Measurements from ENCODE around the gene CORO6.

DNA sequence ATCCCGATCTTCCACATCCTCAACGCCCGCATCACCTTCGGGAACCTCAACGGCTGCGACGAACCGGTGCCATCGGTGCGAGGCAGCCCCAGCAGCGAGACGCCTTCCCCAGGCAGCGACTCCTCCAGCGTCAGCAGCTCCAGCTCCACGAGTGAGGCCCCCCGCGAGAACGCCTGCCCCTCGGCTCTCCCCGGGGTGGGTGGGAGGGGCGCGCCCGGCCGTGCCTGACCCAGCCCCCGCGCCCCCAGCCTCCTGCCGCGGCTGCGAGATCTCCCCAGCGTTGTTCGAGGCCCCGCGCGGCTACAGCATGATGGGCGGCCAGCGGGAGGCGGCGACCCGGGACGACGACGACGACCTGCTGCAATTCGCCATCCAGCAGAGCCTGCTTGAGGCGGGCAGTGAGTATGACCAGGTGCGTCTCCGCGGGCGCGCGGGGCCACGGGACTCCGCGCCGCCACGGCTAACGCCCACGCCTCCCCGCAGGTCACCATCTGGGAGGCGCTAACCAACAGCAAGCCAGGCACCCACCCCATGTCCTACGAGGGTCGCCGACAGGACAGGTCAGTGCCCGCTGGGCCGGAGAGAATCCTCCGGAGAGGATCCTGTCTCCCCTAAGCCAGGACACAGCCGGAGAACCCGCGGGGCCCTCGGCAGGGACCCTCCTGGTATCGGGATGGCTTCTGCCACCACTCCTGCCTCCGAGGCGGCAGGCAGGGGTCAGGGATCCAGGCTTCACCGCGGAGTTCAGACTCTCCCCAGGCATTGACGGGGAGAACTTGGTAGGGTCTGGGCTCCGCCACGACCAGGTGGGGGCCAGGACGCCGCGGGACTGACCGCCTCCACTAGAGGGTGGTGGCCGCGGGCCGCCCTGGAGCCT is 10.1 kb downstream of the CORO6 start:
- TF ChIP-seq POLR2AphosphoS5 (IDR thresholded peaks at IDR 0.05; ENCODE audit: low read depth, low read length) (no peak), SIN3A (IDR thresholded peaks at IDR 0.05; ENCODE audit: borderline replicate concordance, insufficient read depth, low read length) (no peak), TAF1 (IDR thresholded peaks at IDR 0.05; ENCODE audit: borderline replicate concordance, insufficient read depth, low read length) (no peak)
- TF ChIP-seq, protein P1, sequence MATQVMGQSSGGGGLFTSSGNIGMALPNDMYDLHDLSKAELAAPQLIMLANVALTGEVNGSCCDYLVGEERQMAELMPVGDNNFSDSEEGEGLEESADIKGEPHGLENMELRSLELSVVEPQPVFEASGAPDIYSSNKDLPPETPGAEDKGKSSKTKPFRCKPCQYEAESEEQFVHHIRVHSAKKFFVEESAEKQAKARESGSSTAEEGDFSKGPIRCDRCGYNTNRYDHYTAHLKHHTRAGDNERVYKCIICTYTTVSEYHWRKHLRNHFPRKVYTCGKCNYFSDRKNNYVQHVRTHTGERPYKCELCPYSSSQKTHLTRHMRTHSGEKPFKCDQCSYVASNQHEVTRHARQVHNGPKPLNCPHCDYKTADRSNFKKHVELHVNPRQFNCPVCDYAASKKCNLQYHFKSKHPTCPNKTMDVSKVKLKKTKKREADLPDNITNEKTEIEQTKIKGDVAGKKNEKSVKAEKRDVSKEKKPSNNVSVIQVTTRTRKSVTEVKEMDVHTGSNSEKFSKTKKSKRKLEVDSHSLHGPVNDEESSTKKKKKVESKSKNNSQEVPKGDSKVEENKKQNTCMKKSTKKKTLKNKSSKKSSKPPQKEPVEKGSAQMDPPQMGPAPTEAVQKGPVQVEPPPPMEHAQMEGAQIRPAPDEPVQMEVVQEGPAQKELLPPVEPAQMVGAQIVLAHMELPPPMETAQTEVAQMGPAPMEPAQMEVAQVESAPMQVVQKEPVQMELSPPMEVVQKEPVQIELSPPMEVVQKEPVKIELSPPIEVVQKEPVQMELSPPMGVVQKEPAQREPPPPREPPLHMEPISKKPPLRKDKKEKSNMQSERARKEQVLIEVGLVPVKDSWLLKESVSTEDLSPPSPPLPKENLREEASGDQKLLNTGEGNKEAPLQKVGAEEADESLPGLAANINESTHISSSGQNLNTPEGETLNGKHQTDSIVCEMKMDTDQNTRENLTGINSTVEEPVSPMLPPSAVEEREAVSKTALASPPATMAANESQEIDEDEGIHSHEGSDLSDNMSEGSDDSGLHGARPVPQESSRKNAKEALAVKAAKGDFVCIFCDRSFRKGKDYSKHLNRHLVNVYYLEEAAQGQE (IDR thresholded peaks at IDR 0.05; ENCODE audit: insufficient read depth in 1 of 2, low read depth in 2 of 2, low read length in 2 of 2) = no peak
